Trophoblast cell (in vitro differentiated cells and primary cell): ENCODE results near the gene IFNGR2.

Experiments used
- DNase-seq, 2 donors: peaks; one replicate each; pipeline ENCODE4 v3.0.0-alpha.2; 2016
- H2AFZ ChIP-seq: 2 replicates; pipeline ENCODE4 v1.6.1; 2013; ENCODE audit warnings: low read length, moderate library complexity, mild to moderate bottlenecking; ENCODE audit not compliant: insufficient read depth, poor library complexity
- H2AK5ac ChIP-seq: 2 replicates; pipeline ENCODE4 v1.6.1; 2013; ENCODE audit warnings: mild to moderate bottlenecking, low read length
- H2BK120ac ChIP-seq: 2 replicates; pipeline ENCODE4 v1.6.1; 2013; ENCODE audit warnings: low read length, mild to moderate bottlenecking, moderate library complexity; ENCODE audit not compliant: insufficient read depth, poor library complexity
- H2BK12ac ChIP-seq: 2 replicates; pipeline ENCODE4 v1.6.1; 2013; ENCODE audit warnings: mild to moderate bottlenecking, low read length, moderate library complexity
- H2BK5ac ChIP-seq: 2 replicates; pipeline ENCODE4 v1.6.1; 2013; ENCODE audit warnings: low read length, low read depth, moderate library complexity, mild to moderate bottlenecking; ENCODE audit not compliant: poor library complexity
- H3K14ac ChIP-seq: 2 replicates; pipeline ENCODE4 v1.6.1; 2013; ENCODE audit warnings: mild to moderate bottlenecking, low read length
- H3K18ac ChIP-seq: 2 replicates; pipeline ENCODE4 v1.6.1; 2013; ENCODE audit warnings: mild to moderate bottlenecking, low read length
- H3K23ac ChIP-seq: 2 replicates; pipeline ENCODE4 v1.6.1; 2013; ENCODE audit warnings: low read length
- H3K27ac ChIP-seq: 2 replicates; pipeline ENCODE4 v1.5.1; 2013; ENCODE audit warnings: low read depth, mild to moderate bottlenecking, inconsistent platforms, low read length, moderate library complexity
- H3K27me3 ChIP-seq: 2 replicates; pipeline ENCODE4 v1.6.1; 2013; ENCODE audit warnings: inconsistent platforms, mild to moderate bottlenecking, low read length, moderate library complexity; ENCODE audit not compliant: insufficient read depth
- H3K36me3 ChIP-seq, 2 experiments: 1 replicate in 1 of 2; 2 replicates in 1 of 2; pipeline ENCODE4 v1.6.1; 2013; ENCODE audit warnings: low read length in 2 of 2, mild to moderate bottlenecking in 2 of 2, moderate library complexity in 1 of 2; ENCODE audit not compliant: insufficient read depth in 2 of 2, control insufficient read depth in 1 of 2
- H3K4ac ChIP-seq: 2 replicates; pipeline ENCODE4 v1.6.1; 2013; ENCODE audit warnings: low read depth, mild to moderate bottlenecking, low read length, moderate library complexity
- H3K4me1 ChIP-seq, 2 experiments: 1 replicate in 1 of 2; 2 replicates in 1 of 2; pipeline ENCODE4 v1.6.1; 2013; ENCODE audit warnings: low read length in 2 of 2, mild to moderate bottlenecking in 2 of 2, moderate library complexity in 1 of 2; ENCODE audit not compliant: insufficient read depth in 2 of 2, control insufficient read depth in 1 of 2
- H3K4me2 ChIP-seq: 2 replicates; pipeline ENCODE4 v1.6.1; 2013; ENCODE audit warnings: inconsistent platforms, mild to moderate bottlenecking, low read length, moderate library complexity
- H3K4me3 ChIP-seq: 2 replicates; pipeline ENCODE4 v1.5.1; 2013; ENCODE audit warnings: mild to moderate bottlenecking, low read depth, low read length, inconsistent platforms
- H3K79me1 ChIP-seq: one replicate; pipeline ENCODE4 v1.6.1; 2013; ENCODE audit warnings: low read length
- H3K79me2 ChIP-seq: 2 replicates; pipeline ENCODE4 v1.6.1; 2013; ENCODE audit warnings: low read length, mild to moderate bottlenecking; ENCODE audit not compliant: control insufficient read depth, insufficient read depth, poor library complexity
- H3K9ac ChIP-seq: 2 replicates; pipeline ENCODE4 v1.6.1; 2013; ENCODE audit warnings: mild to moderate bottlenecking, low read length
- H3K9me3 ChIP-seq: 2 replicates; pipeline ENCODE4 v1.6.1; 2013; ENCODE audit warnings: low read depth, mild to moderate bottlenecking, control low read depth, inconsistent platforms, low read length; ENCODE audit not compliant: insufficient read depth
- H4K12ac ChIP-seq: 2 replicates; pipeline ENCODE4 v1.6.1; 2013; ENCODE audit warnings: low read depth, mild to moderate bottlenecking, low read length, moderate library complexity
- H4K8ac ChIP-seq: 2 replicates; pipeline ENCODE4 v1.6.1; 2013; ENCODE audit warnings: low read depth, mild to moderate bottlenecking, low read length, moderate library complexity
- H4K91ac ChIP-seq: one replicate; pipeline ENCODE4 v1.6.1; 2013; ENCODE audit warnings: low read depth, mild to moderate bottlenecking, low read length, moderate library complexity
- WGBS: extraction: QIAGEN DNeasy Blood & Tissue Kit; methylation state at CpG from one replicate; pipeline ENCODE4 v1.1.7; 2013; ENCODE audit warnings: missing lambda C conversion rate; ENCODE audit not compliant: insufficient read length, insufficient coverage; ENCODE audit errors: extremely low coverage; 5-methylcytosine and 5-hydroxymethylcytosine counted together

IFNGR2 gene

DNA sequence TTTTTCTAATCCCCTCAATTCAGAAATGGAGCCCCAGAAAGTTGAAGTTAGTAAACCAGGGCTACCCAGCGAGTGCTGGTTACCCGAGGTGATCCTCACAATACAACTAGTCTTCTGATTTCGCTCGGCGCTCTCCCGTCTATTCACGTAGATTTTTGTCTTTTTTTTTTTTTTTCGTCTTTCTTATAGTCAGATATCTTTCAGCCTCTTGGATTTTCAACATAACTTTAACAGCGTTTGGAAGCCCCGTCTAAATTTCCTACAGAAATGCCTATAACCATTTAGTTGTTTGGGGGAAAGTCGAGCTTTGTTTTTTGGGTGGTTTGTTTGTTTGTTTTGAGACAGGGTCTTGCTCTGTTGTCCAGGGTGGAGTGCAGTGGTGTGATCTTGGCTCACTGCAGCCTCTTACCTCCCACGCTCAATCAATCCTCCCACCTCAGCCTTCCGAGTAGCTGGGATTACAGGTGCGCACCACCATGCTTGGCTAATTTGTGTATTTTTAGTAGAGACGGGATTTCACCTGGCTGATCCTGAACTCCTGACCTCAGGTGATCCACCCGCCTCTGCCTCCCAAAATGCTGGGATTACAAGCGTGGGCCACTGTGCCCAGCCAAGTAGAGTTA, 77.4 kb downstream of the IFNGR2 start:
- H2AFZ ChIP-seq, result peak overlapping the region; percentile 80
- H4K8ac ChIP-seq, result peak overlapping the region; percentile 95
- no peaks in the 10 kb centered on the region for H3K9me3 ChIP-seq
- H3K4me2 ChIP-seq, result peak overlapping the region; percentile 89
- no peaks in the 10 kb centered on the region for H3K36me3 ChIP-seq
- H2BK12ac ChIP-seq, result peak overlapping the region; percentile 24
- no CpG with 5 or more reads among the region's 17 CpGs for WGBS
- peak overlapping the region; percentile 94 for H3K18ac ChIP-seq
- peak overlapping the region; percentile 83 for H3K4me3 ChIP-seq
- DNase-seq, result no peak
- H3K79me2 ChIP-seq, result peaks cover 7% of the 10 kb centered on the region
- peak overlapping the region; percentile 59 for H3K4ac ChIP-seq
- peak overlapping the region; percentile 70 for H3K9ac ChIP-seq
- no peaks in the 10 kb centered on the region for H3K27me3 ChIP-seq
- H2AK5ac ChIP-seq, result no peak overlapping the region
- peak overlapping the region; percentile 55 for H3K14ac ChIP-seq
- no peak overlapping the region for H3K23ac ChIP-seq
- peak overlapping the region; percentile 79 for H4K91ac ChIP-seq
- peak overlapping the region; percentile 85 for H4K12ac ChIP-seq
- H2BK120ac ChIP-seq, result peak overlapping the region; percentile 87
- peak overlapping the region; percentile 80 for H2BK5ac ChIP-seq
- peaks cover 3 to 5% of the 10 kb centered on the region in 2 experiments for H3K4me1 ChIP-seq
- peaks cover 11% of the 10 kb centered on the region for H3K79me1 ChIP-seq
- peak overlapping the region; percentile 72 for H3K27ac ChIP-seq

DNA sequence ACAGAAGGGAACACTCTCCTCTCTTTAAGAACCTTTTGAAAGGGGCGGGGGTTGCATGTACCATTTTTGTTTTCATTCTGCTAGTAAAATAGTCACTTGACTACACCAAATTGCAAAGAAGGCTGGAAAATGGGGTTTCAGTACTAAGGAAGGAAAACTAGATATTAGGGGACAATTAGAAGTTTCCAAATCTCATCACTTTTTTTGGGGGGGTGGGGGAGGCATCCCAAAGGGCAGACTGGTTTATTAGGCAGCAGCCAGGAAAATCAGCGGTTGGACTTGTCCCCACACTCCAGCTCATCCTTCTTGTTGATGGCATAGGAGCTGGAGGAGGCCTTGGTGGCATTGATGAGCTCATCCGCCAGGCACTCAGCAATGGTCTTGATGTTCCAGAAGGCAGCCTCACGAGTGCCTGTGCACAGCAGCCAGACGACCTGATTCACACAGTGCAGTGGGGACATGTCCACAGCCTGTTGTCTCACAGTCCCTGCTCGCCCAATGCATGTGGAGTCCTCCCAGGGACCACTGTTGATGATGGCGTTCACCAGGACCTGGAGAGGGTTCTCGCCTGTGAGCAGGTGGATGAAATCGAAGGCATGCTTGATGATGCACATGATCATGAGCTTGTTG, 78.2 kb downstream of the IFNGR2 start:
- H3K79me2 ChIP-seq, result peaks cover 7% of the 10 kb centered on the region
- WGBS, result no CpG with 5 or more reads among the region's 9 CpGs
- H4K91ac ChIP-seq, result no peak overlapping the region
- no peak for DNase-seq
- H3K9ac ChIP-seq, result no peak overlapping the region
- H3K79me1 ChIP-seq, result peaks cover 11% of the 10 kb centered on the region
- H3K9me3 ChIP-seq, result no peaks in the 10 kb centered on the region
- H2BK5ac ChIP-seq, result no peak overlapping the region
- H2BK120ac ChIP-seq, result no peak overlapping the region
- H2AFZ ChIP-seq, result no peak overlapping the region
- H3K27me3 ChIP-seq, result no peaks in the 10 kb centered on the region
- H3K27ac ChIP-seq, result no peak overlapping the region
- H3K36me3 ChIP-seq, result no peaks in the 10 kb centered on the region
- peaks cover 3 to 5% of the 10 kb centered on the region in 2 experiments for H3K4me1 ChIP-seq
- no peak overlapping the region for H3K4me2 ChIP-seq
- no peak overlapping the region for H3K23ac ChIP-seq
- H2AK5ac ChIP-seq, result no peak overlapping the region
- no peak overlapping the region for H2BK12ac ChIP-seq
- H4K12ac ChIP-seq, result no peak overlapping the region
- H3K4ac ChIP-seq, result no peak overlapping the region
- no peak overlapping the region for H3K18ac ChIP-seq
- no peak overlapping the region for H4K8ac ChIP-seq
- H3K4me3 ChIP-seq, result no peak overlapping the region
- H3K14ac ChIP-seq, result no peak overlapping the region
